Activated CD8-positive, alpha-beta T cell treated with anti-CD3 and anti-CD28 coated beads for 36 hours (primary cell): ENCODE results near the gene TEDC1. TPM values are rescaled to one million over a fixed set of nuclear protein-coding genes. Genes with fewer than 3 reads are reported as not detected.

Experiments used
- ATAC-seq: fragments of 200-7000 bp; cut with Tn5 transposase; one replicate; pipeline ENCODE4 v1.10.0; 2021; ENCODE audit warnings: mild to moderate bottlenecking, moderate library complexity
- CTCF ChIA-PET: fragments of 350-600 bp; sonication (Branson Sonifier 250); formaldehyde crosslinking; loops from one replicate; lab custom pipeline; 2021; ENCODE audit warnings: antibody characterized with exemption; lab: Charles Lee
- POLR2A ChIA-PET: fragments of 350-600 bp; sonication (Branson Sonifier 250); formaldehyde crosslinking; loops from one replicate; lab custom pipeline; 2021; ENCODE audit warnings: antibody characterized with exemption; lab: Charles Lee
- DNase-seq: peaks from one replicate; pipeline ENCODE4 v3.0.0-alpha.2; 2020
- H3K27ac Mint-ChIP-seq: one replicate; pipeline ENCODE4 v1.8.0; 2021; ENCODE audit warnings: mild to moderate bottlenecking, mixed read lengths
- H3K27me3 Mint-ChIP-seq: one replicate; pipeline ENCODE4 v1.8.0; 2021; ENCODE audit warnings: mixed read lengths
- H3K36me3 Mint-ChIP-seq: one replicate; pipeline ENCODE4 v1.8.0; 2021; ENCODE audit warnings: low read depth, mixed read lengths
- H3K4me1 Mint-ChIP-seq: one replicate; pipeline ENCODE4 v1.8.0; 2021; ENCODE audit warnings: low read depth, mixed read lengths
- H3K4me3 Mint-ChIP-seq: one replicate; pipeline ENCODE4 v1.8.0; 2021; ENCODE audit warnings: mild to moderate bottlenecking, moderate library complexity, mixed read lengths
- H3K9me3 Mint-ChIP-seq: one replicate; pipeline ENCODE4 v1.8.0; 2021; ENCODE audit warnings: mixed read lengths
- intact Hi-C: fragments of 100-400 bp; cut with micrococcal nuclease; formaldehyde crosslinking; loops from one replicate; pipeline ENCODE4 v1.10.0; 2022
- total RNA-seq, 2 experiments: library from RNA; stranded (reverse); gene quantifications; one replicate each; pipeline ENCODE4 v1.2.3, GENCODE V29; 2021
- TF ChIP-seq, protein P1 (sequence below): fragments of 200-600 bp; IDR thresholded peaks from one replicate; pipeline ENCODE4 v1.8.0; 2022; ENCODE audit warnings: antibody characterized with exemption, mild to moderate bottlenecking

The TEDC1 gene
- total RNA-seq, 2 experiments from 2014 or later = 30.1 to 31.1 TPM

DNA sequence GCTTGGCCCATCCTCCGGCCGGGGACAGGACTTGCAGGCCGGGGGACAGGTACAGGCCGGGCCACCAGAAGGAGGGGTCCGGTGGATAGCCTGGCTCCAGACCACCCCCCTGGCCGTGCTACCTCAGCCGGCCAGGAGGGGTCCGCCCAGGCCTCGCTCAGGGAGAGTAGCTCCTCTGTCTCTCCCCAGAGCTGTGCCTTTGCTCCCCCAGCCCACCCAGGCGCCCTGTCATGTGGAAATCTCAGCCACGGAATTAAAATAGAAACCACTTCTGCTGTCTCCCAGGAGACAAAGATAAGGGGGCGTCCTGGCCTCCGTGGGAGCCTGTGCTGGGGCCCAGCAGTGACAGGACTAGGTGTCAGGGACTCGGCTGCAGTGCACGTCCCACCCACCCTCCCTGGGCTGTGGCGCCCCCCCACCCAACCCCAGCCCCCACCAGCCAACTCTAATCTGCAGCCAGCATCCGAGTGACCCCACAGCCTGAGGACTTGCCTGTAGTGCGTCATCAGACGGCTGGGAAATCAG, 19.7 kb upstream of the TEDC1 start:
- H3K4me1 Mint-ChIP-seq = peaks cover 2% of the 10 kb centered on the region
- POLR2A ChIA-PET = interaction anchor here (1.2 to 1.6 kb wide), 3 partner anchors 9 to 51 kb away, joined by 4 to 7 read pairs (median 5); no protein-coding TSS in a partner anchor
- H3K9me3 Mint-ChIP-seq = no peaks in the 10 kb centered on the region
- TF ChIP-seq, protein P1, sequence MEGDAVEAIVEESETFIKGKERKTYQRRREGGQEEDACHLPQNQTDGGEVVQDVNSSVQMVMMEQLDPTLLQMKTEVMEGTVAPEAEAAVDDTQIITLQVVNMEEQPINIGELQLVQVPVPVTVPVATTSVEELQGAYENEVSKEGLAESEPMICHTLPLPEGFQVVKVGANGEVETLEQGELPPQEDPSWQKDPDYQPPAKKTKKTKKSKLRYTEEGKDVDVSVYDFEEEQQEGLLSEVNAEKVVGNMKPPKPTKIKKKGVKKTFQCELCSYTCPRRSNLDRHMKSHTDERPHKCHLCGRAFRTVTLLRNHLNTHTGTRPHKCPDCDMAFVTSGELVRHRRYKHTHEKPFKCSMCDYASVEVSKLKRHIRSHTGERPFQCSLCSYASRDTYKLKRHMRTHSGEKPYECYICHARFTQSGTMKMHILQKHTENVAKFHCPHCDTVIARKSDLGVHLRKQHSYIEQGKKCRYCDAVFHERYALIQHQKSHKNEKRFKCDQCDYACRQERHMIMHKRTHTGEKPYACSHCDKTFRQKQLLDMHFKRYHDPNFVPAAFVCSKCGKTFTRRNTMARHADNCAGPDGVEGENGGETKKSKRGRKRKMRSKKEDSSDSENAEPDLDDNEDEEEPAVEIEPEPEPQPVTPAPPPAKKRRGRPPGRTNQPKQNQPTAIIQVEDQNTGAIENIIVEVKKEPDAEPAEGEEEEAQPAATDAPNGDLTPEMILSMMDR = no peak
- peaks cover 4% of the 10 kb centered on the region for H3K27me3 Mint-ChIP-seq
- CTCF ChIA-PET = interaction anchor here (0.5 to 3.4 kb wide), 3 partner anchors 19 to 100 kb away, joined by 3 to 20 read pairs (median 5); no protein-coding TSS in a partner anchor
- H3K4me3 Mint-ChIP-seq = no peak overlapping the region
- intact Hi-C loops = no loop called here
- DNase-seq (no peak), ATAC-seq (no peak)
- H3K36me3 Mint-ChIP-seq = no peaks in the 10 kb centered on the region
- H3K27ac Mint-ChIP-seq = no peak overlapping the region

DNA sequence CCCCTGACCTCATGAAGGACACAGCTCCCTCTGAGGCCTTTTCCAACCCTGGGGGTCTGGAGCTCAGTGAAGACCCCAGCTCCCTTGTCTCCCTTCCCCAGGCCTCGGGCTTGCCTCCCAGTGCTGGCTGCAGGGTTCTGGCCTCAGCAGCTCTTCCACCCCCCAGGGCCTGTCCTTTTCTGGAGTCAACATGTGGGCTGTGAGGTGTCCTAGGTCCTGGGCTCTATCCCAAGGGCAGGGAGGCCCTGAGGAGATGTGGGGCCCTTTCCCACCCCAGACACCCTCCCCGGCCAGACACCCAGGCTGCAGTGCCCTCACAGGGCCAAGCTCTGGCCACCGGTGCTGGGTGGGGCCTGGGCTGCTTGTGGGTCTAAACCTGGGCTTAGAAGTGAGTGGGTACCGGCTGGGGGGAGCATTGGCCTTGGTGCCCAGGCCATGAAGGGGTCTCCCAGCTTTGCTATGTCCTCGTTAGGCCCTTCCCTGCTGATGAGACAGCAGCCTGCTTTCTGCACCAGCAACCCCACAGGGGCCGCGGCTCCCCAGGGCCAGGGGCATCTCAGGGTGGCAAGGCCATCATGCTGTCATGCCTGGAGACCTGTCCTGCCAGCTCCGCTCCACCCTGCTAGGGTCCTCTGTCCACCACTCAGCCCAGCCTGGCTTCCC, 19.1 kb upstream of the TEDC1 start:
- intact Hi-C loops = no loop called here
- DNase-seq (no peak), ATAC-seq (no peak)
- no peak overlapping the region for H3K27ac Mint-ChIP-seq
- POLR2A ChIA-PET = interaction anchor here (0.6 to 1.6 kb wide), 4 partner anchors 9 to 98 kb away, joined by 4 to 7 read pairs (median 4); no protein-coding TSS in a partner anchor
- no peaks in the 10 kb centered on the region for H3K36me3 Mint-ChIP-seq
- H3K4me3 Mint-ChIP-seq = no peak overlapping the region
- peaks cover 5% of the 10 kb centered on the region for H3K4me1 Mint-ChIP-seq
- TF ChIP-seq, protein P1 = no peak
- H3K27me3 Mint-ChIP-seq = peaks cover 8% of the 10 kb centered on the region
- H3K9me3 Mint-ChIP-seq = no peaks in the 10 kb centered on the region
- CTCF ChIA-PET = interaction anchor here (0.5 to 3.4 kb wide), 5 partner anchors 9 to 100 kb away, joined by 3 to 20 read pairs (median 5); no protein-coding TSS in a partner anchor

DNA sequence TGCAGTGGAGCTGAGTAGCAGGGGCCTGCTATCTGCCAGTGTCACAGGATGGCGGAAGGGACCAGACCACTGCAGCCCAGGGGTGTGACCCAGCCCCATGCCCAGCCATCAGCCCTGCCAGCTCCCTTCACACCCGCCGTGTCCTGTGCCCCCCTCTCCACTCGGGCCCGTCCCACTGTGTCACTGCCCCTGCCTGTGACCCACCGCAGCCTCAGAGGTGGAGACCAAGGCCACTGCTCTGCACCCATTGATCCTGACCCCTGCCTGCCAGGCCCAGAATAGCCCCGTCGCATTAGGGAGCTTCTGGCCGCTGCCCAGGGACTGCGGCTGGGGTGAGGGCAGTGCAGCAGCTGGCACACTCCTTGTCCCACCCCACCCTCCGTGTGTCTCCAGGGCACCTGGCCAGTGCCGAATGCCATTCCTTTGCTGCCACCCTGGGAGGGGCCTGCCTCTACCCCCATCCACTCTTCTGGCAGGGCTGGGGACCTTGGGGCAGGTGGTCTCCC, 18.5 kb upstream of the TEDC1 start:
- ATAC-seq (no peak), DNase-seq (no peak)
- Mint-ChIP-seq H3K9me3 (no peaks in the 10 kb centered on the region), H3K4me1 (peaks cover 10% of the 10 kb centered on the region), H3K27ac (no peak overlapping the region), H3K4me3 (no peak overlapping the region), H3K36me3 (peaks cover 2% of the 10 kb centered on the region), H3K27me3 (peaks cover 14% of the 10 kb centered on the region)
- intact Hi-C loops = no loop called here
- TF ChIP-seq, protein P1 = no peak
- ChIA-PET POLR2A (interaction anchor here (0.6 to 1.2 kb wide), 2 partner anchors 8 to 99 kb away, joined by 4 to 7 read pairs; no protein-coding TSS in a partner anchor), CTCF (interaction anchor here (1.2 to 3.4 kb wide), 4 partner anchors 8 to 101 kb away, joined by 3 to 20 read pairs (median 5); no protein-coding TSS in a partner anchor)

DNA sequence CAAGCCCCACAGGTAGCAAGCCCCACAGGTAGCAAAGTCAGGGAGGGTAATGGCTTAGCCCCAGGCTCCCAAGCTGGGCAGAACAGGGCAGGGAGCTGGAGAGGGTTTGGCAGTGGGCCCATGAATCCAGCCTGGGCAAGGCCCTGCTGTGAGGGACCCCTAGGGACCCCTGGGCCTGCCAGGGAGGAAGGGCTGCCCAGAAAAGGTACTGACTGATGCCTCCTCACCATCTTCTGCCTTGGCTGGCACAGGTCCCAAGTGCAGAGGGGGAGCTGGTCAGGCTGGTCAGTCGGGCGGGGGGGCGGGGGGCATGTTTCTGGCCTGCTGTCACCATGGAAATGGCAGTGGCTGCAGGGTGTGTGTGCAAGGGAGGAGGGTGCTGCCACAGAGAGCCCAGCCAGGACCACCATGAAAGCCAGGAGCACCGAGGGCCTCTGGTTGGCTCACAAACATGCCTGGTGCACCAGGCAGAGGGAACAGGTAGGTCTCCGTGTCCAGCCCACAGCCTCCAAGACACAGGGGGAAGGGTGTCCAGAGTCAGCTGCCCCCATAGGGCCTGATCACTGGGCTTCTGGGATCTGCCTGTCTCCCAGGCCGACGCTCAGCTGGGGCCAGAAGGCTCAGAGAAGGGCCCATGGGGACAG, 17.9 kb upstream of the TEDC1 start:
- TF ChIP-seq, protein P1 = no peak
- POLR2A ChIA-PET = interaction anchor here (0.8 kb wide), 1 partner anchor 17 kb away, joined by 3 read pairs; no protein-coding TSS in a partner anchor
- ATAC-seq (no peak), DNase-seq (no peak)
- intact Hi-C loops = no loop called here
- Mint-ChIP-seq H3K4me1 (peaks cover 10% of the 10 kb centered on the region), H3K27me3 (peaks cover 14% of the 10 kb centered on the region), H3K4me3 (no peak overlapping the region), H3K9me3 (no peaks in the 10 kb centered on the region), H3K36me3 (peaks cover 2% of the 10 kb centered on the region), H3K27ac (no peak overlapping the region)
- CTCF ChIA-PET = interaction anchor here (0.8 to 3.4 kb wide), 4 partner anchors 8 to 102 kb away, joined by 3 to 20 read pairs (median 4); no protein-coding TSS in a partner anchor
